SJSA1 (cell line): Measurements from ENCODE around the gene MPEG1. TPM values are rescaled to one million over a fixed set of nuclear protein-coding genes. Genes with fewer than 3 reads are reported as not detected.

Experiments
- DNase-seq, 2 experiments: peaks; one replicate each; pipeline ENCODE4 v3.0.0-alpha.2; 2015 to 2020; ENCODE audit warnings: low spot score in 2 of 2, low read depth in 1 of 2
- H3K27ac ChIP-seq: fragments of 250-450 bp; sonication (Bioruptor Pico); 2 replicates; pipeline ENCODE4 v1.5.1; 2020; ENCODE audit warnings: mild to moderate bottlenecking, moderate library complexity
- H3K27me3 ChIP-seq: fragments of 250-450 bp; sonication (Bioruptor Pico); replicated peaks from 2 replicates; pipeline ENCODE4 v1.5.1; 2020; ENCODE audit warnings: mild to moderate bottlenecking, moderate library complexity
- H3K36me3 ChIP-seq: fragments of 250-450 bp; sonication (Bioruptor Pico); 2 replicates; pipeline ENCODE4 v1.5.1; 2020; ENCODE audit warnings: mild to moderate bottlenecking
- H3K4me1 ChIP-seq: fragments of 250-450 bp; sonication (Bioruptor Pico); replicated peaks from 2 replicates; pipeline ENCODE4 v1.6.1; 2021; ENCODE audit warnings: mild to moderate bottlenecking
- H3K4me3 ChIP-seq: fragments of 250-450 bp; sonication (Bioruptor Pico); 2 replicates; pipeline ENCODE4 v1.5.1; 2020; ENCODE audit warnings: mild to moderate bottlenecking
- H3K9me3 ChIP-seq: fragments of 250-450 bp; sonication (Bioruptor Pico); replicated peaks from 2 replicates; pipeline ENCODE4 v1.5.1; 2020; ENCODE audit warnings: mild to moderate bottlenecking
- total RNA-seq: library from RNA; depleted of rRNA; stranded (reverse); fragments of >200 nt; shearing (Covaris generic); gene quantifications from 2 replicates; pipeline ENCODE4 v1.2.3, GENCODE V29; 2014

The MPEG1 gene
- total RNA-seq, 1 experiment from 2014 or later: not detected

DNA sequence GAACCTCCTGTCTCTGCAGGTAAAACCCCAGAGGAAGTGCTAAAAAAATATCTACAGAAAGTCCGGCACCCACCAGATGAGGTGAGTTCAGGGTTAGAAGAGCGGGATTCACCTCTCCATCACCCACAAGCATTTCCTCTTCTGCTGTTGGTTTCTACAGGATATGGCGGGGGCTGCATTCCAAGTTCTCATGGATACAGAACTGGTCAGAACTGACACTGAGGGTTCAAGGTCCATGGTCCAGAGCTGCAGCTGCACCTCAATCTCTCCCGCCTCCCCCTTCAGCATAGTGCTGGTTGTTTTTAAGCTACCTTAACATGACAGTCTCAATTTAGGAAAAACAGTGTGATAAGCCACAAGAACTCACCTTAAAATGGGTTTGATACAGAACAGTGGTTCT, 21.6 kb downstream of the MPEG1 start:
- Histone ChIP-seq H3K27me3 (no peaks in the 10 kb centered on the region), H3K36me3 (peaks cover 87% of the 10 kb centered on the region), H3K27ac (no peak overlapping the region), H3K9me3 (no peaks in the 10 kb centered on the region), H3K4me3 (no peak overlapping the region), H3K4me1 (peaks cover 47% of the 10 kb centered on the region)
- DNase-seq: no peak

DNA sequence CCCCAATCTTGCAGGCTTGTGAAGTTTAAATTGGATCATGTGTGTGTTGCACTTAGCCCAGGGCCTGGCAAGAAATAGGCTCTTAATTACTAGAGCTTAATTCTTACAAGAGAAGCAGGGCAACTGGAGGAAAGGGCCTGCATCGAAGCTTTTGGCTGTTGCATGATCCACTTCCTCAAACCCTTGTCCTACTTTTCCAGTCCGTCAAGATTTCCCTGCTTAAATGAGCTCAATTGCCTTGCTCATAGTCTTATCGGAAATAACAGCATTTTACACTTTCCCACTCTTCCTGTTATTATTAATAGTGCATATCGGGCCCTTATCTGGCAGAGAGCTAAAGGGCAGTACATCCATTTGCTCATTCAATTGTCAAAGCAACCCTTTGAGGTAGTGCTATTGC, 22.7 kb downstream of the MPEG1 start:
- Histone ChIP-seq H3K27me3 (no peaks in the 10 kb centered on the region), H3K4me1 (peaks cover 38% of the 10 kb centered on the region), H3K27ac (no peak overlapping the region), H3K9me3 (no peaks in the 10 kb centered on the region), H3K36me3 (peaks cover 89% of the 10 kb centered on the region), H3K4me3 (no peak overlapping the region)
- no peak for DNase-seq

DNA sequence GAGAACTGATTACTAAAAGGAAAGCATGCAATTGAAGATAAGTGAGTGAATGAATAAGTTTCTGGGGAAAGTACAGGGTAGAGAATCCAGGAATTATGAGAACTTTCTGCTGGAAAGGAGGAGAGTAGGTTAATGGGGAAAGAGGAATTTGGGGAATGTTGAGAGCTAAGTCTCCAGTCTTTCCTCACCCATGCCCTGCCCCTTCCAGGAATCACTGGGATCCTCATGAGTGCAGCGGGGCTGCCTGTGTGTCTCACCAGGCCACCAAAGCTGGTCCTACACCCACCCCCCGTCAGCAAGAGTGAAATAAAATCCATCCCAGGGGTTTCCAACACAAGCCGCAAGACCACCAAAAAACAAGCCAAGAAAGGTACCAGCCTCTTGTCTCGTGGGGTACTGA, 23.8 kb downstream of the MPEG1 start:
- no peaks in the 10 kb centered on the region for H3K27me3 ChIP-seq
- H3K36me3 ChIP-seq: peaks cover 80% of the 10 kb centered on the region
- H3K4me1 ChIP-seq: peaks cover 36% of the 10 kb centered on the region
- H3K9me3 ChIP-seq: no peaks in the 10 kb centered on the region
- peak overlapping the region; percentile 54 for H3K27ac ChIP-seq
- DNase-seq: peak; percentile 49 to 61
- no peak overlapping the region for H3K4me3 ChIP-seq

DNA sequence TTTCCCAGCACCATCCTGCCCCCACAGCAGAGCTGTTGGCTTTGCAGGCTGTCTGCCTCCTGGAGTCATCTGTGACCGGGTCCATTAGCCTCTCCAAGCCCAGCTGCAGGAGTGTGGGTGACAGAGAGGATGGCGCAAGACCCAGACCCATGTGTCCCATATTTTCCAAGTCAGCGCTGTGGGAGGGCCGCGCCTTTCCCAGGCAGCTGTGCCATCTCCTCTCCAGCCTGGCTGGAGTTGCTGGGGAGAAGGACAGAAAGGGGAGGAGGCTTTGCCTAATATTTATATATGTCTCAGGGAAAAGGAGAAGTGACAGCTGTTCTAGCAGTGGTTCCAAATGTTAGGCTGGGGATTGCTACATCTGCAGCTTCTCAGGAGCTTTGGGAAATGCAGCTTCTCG, 25.1 kb downstream of the MPEG1 start:
- H3K36me3 ChIP-seq: peaks cover 79% of the 10 kb centered on the region
- H3K4me1 ChIP-seq: peaks cover 36% of the 10 kb centered on the region
- no peak for DNase-seq
- no peaks in the 10 kb centered on the region for H3K9me3 ChIP-seq
- H3K4me3 ChIP-seq: no peak overlapping the region
- H3K27ac ChIP-seq: no peak overlapping the region
- no peaks in the 10 kb centered on the region for H3K27me3 ChIP-seq

DNA sequence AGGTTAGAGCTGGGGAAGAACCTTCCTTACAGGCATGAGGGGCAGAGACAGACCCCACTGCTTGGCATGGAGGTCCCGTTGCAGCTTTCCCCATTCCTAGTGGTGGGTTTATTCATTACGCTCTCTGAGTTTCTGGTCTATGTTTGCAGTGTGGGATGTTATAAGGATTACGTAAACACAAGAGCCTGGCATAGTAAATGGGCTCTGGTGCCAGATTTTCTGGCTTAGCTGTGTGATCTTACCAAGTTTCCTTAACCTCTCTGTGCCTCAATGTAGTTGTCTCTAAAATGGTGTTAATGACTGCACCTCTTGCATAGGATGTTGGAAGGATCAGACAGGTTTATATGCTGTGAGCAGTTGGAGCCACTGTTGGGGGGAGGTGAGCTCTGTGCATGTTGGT, 25.7 kb downstream of the MPEG1 start:
- H3K9me3 ChIP-seq: no peaks in the 10 kb centered on the region
- peaks cover 79% of the 10 kb centered on the region for H3K36me3 ChIP-seq
- no peak overlapping the region for H3K4me3 ChIP-seq
- DNase-seq: no peak
- no peak overlapping the region for H3K27ac ChIP-seq
- no peaks in the 10 kb centered on the region for H3K27me3 ChIP-seq
- H3K4me1 ChIP-seq: peaks cover 36% of the 10 kb centered on the region

DNA sequence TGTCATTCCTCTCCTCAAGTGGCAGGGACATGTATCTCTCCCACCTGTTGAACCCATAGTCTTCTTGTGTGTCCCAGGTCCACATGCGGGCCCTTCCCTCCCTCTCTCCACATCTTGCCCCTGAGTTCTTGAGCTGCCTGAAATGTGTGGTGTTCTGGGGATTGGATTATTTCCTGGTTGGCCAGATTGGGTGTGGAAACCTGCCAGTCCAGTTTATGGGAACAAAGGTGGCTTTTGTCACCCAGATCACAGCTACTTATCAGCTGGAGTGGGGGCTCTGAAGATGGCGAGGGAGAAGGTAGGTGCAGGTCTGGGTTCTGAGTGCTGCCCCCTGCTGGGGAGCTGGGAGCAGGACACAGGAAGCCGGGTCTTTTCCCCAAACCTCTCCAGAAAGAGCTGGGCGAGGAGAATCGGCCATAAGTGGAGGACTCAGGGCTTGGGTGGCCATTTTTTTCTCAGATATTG, 26.6 kb downstream of the MPEG1 start:
- DNase-seq: no peak
- no peaks in the 10 kb centered on the region for H3K27me3 ChIP-seq
- H3K27ac ChIP-seq: no peak overlapping the region
- peaks cover 36% of the 10 kb centered on the region for H3K4me1 ChIP-seq
- no peaks in the 10 kb centered on the region for H3K9me3 ChIP-seq
- H3K4me3 ChIP-seq: no peak overlapping the region
- H3K36me3 ChIP-seq: peaks cover 79% of the 10 kb centered on the region

DNA sequence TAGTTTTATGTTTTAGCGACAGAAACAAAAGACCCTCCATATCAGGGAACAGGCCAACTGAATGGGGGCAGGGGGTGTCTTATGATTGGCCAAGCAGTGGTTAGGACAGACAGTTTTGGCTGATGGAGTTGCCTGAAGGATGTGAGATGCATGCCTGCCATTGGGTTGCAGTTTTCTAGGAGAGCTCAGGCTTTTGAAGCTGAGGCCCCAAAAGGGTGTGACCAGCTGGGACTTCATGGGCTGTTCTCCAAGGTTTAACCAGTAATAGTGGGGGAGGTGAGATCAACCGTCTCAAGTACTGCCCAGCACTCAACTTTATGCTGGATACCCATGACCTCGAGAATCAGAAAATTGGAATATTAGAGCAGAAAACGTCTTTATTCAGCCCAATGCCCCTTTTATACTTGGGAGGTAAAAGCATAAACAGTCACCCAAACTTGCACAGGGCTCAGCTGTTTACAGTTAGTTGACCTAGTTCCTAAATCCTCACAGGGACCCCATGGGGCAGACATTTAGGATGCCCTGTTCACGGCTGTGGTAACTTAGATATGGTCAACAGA, 27.3 kb downstream of the MPEG1 start:
- Histone ChIP-seq H3K9me3 (no peaks in the 10 kb centered on the region), H3K27ac (no peak overlapping the region), H3K27me3 (no peaks in the 10 kb centered on the region), H3K4me1 (peaks cover 36% of the 10 kb centered on the region), H3K4me3 (no peak overlapping the region), H3K36me3 (peaks cover 73% of the 10 kb centered on the region)
- no peak for DNase-seq

DNA sequence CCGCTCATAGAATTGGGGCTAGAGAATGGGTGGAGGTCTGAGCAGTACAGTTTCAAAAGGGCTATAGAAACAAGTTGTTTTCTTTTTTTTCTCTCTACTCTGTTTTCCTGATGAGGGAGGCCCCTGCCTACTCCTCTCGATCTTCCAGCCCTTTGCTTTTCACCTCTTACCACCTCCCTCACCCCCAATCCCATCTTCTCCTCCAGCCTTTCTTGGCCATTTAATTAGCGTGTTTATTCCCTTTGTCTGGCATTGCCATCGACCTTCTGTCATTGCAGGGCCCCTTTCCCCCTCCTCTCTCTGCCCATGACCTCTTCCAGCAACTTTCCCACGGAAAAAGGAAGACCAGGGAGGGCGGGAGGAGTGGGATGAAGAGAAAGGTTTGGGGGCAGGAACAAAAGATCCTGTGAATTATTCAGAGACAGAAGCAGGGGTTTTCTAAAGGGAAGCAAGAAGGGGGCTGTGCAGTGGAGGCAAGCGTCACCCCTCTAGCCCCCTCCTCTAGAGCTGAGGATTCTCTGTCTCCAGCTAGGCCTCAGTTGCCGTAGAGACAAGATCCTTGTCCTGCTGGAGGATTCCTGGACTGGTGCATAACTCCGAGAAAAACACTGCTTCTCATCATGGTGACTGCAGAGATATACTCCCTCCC, 27.9 kb downstream of the MPEG1 start:
- Histone ChIP-seq H3K27ac (no peak overlapping the region), H3K36me3 (peaks cover 66% of the 10 kb centered on the region), H3K4me1 (peaks cover 36% of the 10 kb centered on the region)

DNA sequence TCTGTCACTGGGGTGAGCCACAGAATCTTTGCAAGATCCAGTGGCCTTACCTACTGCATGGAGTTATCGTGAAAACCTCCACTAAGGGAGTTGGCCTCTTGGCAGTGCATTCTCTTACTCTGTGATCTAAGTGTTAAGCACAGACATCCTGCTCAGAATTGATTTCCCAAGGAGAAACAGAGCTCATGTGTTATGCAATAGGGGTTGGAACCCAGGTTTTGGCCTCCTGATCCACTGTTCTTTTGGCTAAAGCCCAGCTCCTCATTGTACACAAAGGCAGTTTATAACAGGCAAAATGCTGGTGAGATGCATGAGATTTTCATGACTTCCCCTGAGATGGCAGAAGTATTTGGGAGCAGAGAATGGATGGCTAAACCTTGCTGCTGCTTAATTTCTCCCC, 29.0 kb downstream of the MPEG1 start:
- Histone ChIP-seq H3K9me3 (no peaks in the 10 kb centered on the region), H3K27ac (no peak overlapping the region), H3K36me3 (peaks cover 58% of the 10 kb centered on the region), H3K4me3 (no peak overlapping the region), H3K27me3 (no peaks in the 10 kb centered on the region), H3K4me1 (peaks cover 28% of the 10 kb centered on the region)
- DNase-seq: no peak

More for the DNA sequence above, 27.9 kb downstream of the MPEG1 start:
- Histone ChIP-seq H3K27me3 (no peaks in the 10 kb centered on the region), H3K9me3 (no peaks in the 10 kb centered on the region), H3K4me3 (no peak overlapping the region)
- no peak for DNase-seq

DNA sequence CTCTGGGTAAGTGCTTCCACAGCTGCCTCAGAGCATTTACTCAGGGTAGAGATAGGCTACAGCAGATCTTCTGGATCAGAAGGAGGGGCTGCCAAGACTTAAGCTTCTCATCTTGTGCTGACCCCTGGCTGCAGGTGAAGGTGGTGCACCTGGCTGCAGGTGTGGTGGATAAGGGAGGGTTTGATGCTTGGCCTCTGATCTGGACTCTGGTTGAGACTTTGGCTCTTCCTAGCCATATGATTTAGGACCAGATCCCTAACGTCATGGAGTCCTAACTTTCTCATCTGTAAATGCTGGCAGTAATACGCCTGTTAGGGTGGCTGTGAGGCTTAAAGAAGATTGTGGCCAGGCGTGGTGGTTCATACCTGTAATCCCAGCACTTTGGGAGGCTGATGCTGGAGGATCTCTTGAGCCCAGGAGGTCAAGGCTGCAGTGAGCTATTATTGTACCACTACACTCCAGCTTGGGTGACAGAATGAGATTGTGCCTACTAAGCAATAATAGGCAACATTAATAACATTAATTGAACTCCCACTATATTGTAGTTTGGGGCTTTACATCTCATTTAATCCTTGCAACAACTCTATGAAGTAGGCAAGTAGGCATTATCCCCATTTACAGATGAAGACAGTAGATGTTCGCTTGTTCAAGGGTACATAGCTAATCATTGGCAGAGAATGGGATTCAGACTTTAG, 30.1 kb downstream of the MPEG1 start:
- Histone ChIP-seq H3K36me3 (peaks cover 54% of the 10 kb centered on the region), H3K4me1 (peaks cover 17% of the 10 kb centered on the region), H3K27me3 (no peaks in the 10 kb centered on the region), H3K4me3 (no peak overlapping the region), H3K27ac (no peak overlapping the region), H3K9me3 (no peaks in the 10 kb centered on the region)
- DNase-seq: no peak

DNA sequence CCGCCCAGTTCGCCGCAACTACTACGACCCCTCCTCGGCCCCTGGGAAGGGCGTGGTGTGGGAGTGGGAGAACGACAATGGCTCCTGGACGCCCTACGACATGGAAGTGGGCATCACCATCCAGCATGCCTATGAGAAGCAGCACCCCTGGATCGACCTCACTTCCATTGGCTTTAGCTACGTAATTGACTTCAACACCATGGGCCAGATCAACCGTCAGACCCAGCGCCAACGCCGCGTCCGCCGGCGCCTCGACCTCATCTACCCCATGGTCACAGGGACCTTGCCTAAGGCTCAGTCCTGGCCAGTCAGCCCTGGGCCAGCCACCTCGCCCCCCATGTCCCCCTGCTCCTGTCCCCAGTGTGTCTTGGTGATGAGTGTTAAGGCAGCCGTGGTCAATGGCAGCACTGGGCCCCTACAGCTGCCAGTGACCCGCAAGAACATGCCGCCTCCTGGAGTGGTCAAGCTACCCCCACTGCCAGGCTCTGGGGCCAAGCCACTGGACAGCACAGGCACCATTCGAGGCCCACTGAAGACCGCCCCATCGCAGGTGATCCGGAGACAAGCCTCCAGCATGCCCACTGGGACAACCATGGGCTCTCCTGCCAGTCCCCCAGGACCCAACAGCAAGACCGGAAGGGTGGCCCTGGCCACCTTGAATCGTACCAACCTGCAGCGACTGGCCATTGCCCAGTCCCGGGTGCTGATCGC, 30.8 kb downstream of the MPEG1 start:
- Histone ChIP-seq H3K27me3 (no peaks in the 10 kb centered on the region), H3K27ac (no peak overlapping the region), H3K4me1 (peaks cover 9% of the 10 kb centered on the region), H3K4me3 (no peak overlapping the region), H3K9me3 (no peaks in the 10 kb centered on the region), H3K36me3 (peaks cover 55% of the 10 kb centered on the region)
- DNase-seq: no peak

DNA sequence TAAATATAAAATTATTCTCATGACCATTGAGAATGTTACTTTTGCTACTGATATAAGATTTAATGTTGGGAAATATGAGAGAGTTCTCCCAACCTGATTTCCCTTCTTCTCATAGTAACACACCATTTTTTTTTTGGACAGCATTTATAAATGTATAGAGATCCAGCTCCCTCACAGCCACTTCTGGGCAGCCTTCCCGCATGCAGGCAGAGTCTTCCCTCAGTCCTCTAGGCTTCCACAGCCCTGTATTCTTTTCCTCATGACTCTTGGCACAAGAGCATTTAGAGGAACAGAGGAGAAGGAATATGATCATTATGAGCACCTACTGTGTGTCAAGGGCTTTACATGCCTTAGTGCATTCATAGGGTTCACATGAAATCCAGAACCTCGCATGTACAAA, 31.8 kb downstream of the MPEG1 start:
- Histone ChIP-seq H3K36me3 (peaks cover 53% of the 10 kb centered on the region), H3K9me3 (no peaks in the 10 kb centered on the region), H3K27ac (no peak overlapping the region), H3K4me3 (no peak overlapping the region), H3K27me3 (no peaks in the 10 kb centered on the region), H3K4me1 (peaks cover under 1% of the 10 kb centered on the region)
- no peak for DNase-seq

DNA sequence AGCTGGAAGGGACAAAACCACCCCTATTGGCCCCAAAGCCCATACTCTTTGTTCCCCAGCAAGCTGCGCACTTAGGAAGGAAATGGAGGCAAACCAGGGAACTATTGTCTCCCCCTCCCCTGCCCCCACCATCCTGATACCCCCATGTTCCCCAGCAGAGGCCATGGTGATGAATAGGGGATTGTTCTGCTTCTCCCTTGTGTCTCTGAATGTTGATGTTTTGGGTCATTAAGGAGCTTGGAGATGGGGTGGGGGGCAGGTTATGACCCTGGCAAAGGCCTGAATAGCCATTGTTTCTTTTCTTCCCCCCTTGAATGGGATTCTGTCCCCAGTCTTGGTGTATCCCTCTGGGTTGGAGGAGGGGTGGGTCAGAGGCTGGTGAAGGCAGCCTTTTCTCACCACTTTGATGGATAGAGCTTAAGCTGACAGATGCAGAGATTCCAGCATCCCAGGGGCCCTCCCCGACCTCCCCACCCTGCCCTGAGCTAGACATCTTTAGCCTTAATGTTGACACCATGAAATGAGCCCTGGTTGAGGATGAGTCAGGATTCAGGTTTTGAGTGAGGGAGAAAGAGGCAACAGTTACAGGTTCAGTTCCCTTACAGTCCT, 32.5 kb downstream of the MPEG1 start:
- Histone ChIP-seq H3K27me3 (no peaks in the 10 kb centered on the region), H3K4me3 (no peak overlapping the region), H3K36me3 (peaks cover 47% of the 10 kb centered on the region), H3K27ac (no peak overlapping the region), H3K4me1 (peaks cover 7% of the 10 kb centered on the region), H3K9me3 (no peaks in the 10 kb centered on the region)
- DNase-seq: no peak
